ENCODE data around the gene RYR3. TPM values are rescaled to one million over a fixed set of nuclear protein-coding genes. Genes with fewer than 3 reads are reported as not detected.

The RYR3 gene
- total RNA-seq, 1 donor, result not detected

- DNase-seq (ENCODE audit: low read depth), result no peak
- no peak for TF ChIP-seq CTCF (IDR thresholded peaks at IDR 0.05; ENCODE audit: insufficient read depth, low read depth, low read length)
- no peak overlapping the region for H3K4me3 ChIP-seq (ENCODE audit: low read depth, low read length)
Measured at GRCh38 chr15:33825453-33825852, 514.7 kb downstream of the RYR3 start.

GRCh38 chr15:33826201-33826600 is 515.4 kb downstream of the RYR3 start:
- H3K4me3 ChIP-seq (ENCODE audit: low read depth, low read length), result no peak overlapping the region
- no peak for DNase-seq (ENCODE audit: low read depth)
- TF ChIP-seq CTCF (IDR thresholded peaks at IDR 0.05; ENCODE audit: insufficient read depth, low read depth, low read length), result no peak

- H3K4me3 ChIP-seq (ENCODE audit: low read depth, low read length), result no peak overlapping the region
- DNase-seq (ENCODE audit: low read depth), result no peak
- no peak for TF ChIP-seq CTCF (IDR thresholded peaks at IDR 0.05; ENCODE audit: insufficient read depth, low read depth, low read length)
Measured at GRCh38 chr15:33830351-33830750, 519.6 kb downstream of the RYR3 start.

GRCh38 chr15:33831646-33832045 is 520.9 kb downstream of the RYR3 start:
- no peak overlapping the region for H3K4me3 ChIP-seq (ENCODE audit: low read depth, low read length)
- DNase-seq (ENCODE audit: low read depth), result no peak
- no peak for TF ChIP-seq CTCF (IDR thresholded peaks at IDR 0.05; ENCODE audit: insufficient read depth, low read depth, low read length)

- DNase-seq (ENCODE audit: low read depth), result no peak
- H3K4me3 ChIP-seq (ENCODE audit: low read depth, low read length), result no peak overlapping the region
- TF ChIP-seq CTCF (IDR thresholded peaks at IDR 0.05; ENCODE audit: insufficient read depth, low read depth, low read length), result no peak
Measured at GRCh38 chr15:33834892-33835743, 524.4 kb downstream of the RYR3 start.

- no peak for DNase-seq (ENCODE audit: low read depth)
- H3K4me3 ChIP-seq (ENCODE audit: low read depth, low read length), result no peak overlapping the region
- TF ChIP-seq CTCF (IDR thresholded peaks at IDR 0.05; ENCODE audit: insufficient read depth, low read depth, low read length), result no peak
Measured at GRCh38 chr15:33837294-33837693, 526.5 kb downstream of the RYR3 start.

- no peak for DNase-seq (ENCODE audit: low read depth)
- no peak overlapping the region for H3K4me3 ChIP-seq (ENCODE audit: low read depth, low read length)
- no peak for TF ChIP-seq CTCF (IDR thresholded peaks at IDR 0.05; ENCODE audit: insufficient read depth, low read depth, low read length)
Measured at GRCh38 chr15:33839540-33839939, 528.8 kb downstream of the RYR3 start.

All from fibroblast of villous mesenchyme (primary cell).